Immature natural killer cell (primary cell): ENCODE results near the gene BAD. TPM values are rescaled to one million over a fixed set of nuclear protein-coding genes. Genes with fewer than 3 reads are reported as not detected.
A peak's percentile ranks its signal among the peaks of the same experiment; 100 is the strongest.
"Not testable (repeated sequence)": the region's sequence is repeated elsewhere in the genome, so short reads cannot be mapped to it uniquely, and the experiment has no call there.

ENCODE experiments used
- DNase-seq, 3 donors: peaks; one replicate each; pipeline ENCODE4 v3.0.0; 2022; ENCODE audit warnings: mixed read lengths in 1 of 3
- H3K27ac Mint-ChIP-seq, 6 donors: one replicate each; pipeline ENCODE4 v1.8.0; 2020; ENCODE audit warnings: mixed read lengths in 6 of 6, mild to moderate bottlenecking in 5 of 6, inconsistent platforms in 4 of 6, moderate library complexity in 3 of 6
- H3K27me3 Mint-ChIP-seq, 3 donors: one replicate each; pipeline ENCODE4 v1.8.0; 2020 to 2021; ENCODE audit warnings: low read depth in 3 of 3, mild to moderate bottlenecking in 3 of 3, mixed read lengths in 3 of 3, moderate library complexity in 3 of 3, inconsistent platforms in 1 of 3
- H3K36me3 Mint-ChIP-seq, 3 donors: one replicate each; pipeline ENCODE4 v1.8.0; 2020; ENCODE audit warnings: mixed read lengths in 3 of 3, inconsistent platforms in 2 of 3, mild to moderate bottlenecking in 2 of 3
- H3K4me1 Mint-ChIP-seq, 2 donors: one replicate each; pipeline ENCODE4 v1.8.0; 2020; ENCODE audit warnings: inconsistent platforms in 2 of 2, mild to moderate bottlenecking in 2 of 2, mixed read lengths in 2 of 2, moderate library complexity in 1 of 2
- H3K4me3 Mint-ChIP-seq, 5 donors: one replicate each; pipeline ENCODE4 v1.8.0; 2020; ENCODE audit warnings: mild to moderate bottlenecking in 5 of 5, mixed read lengths in 5 of 5, inconsistent platforms in 3 of 5, moderate library complexity in 3 of 5
- H3K9me3 Mint-ChIP-seq, 6 donors: one replicate each; pipeline ENCODE4 v1.8.0; 2020; ENCODE audit warnings: mild to moderate bottlenecking in 6 of 6, mixed read lengths in 6 of 6, inconsistent platforms in 4 of 6, moderate library complexity in 3 of 6
- polyA plus RNA-seq, 3 donors: library from polyadenylated mRNA; unstranded; fragments of 300-500 nt; fragmentation: Illumina TruSeq; gene quantifications; one replicate each; pipeline ENCODE4 v1.2.3, GENCODE V29; 2021

Gene BAD
- polyA plus RNA-seq, 3 donors from 2014 or later = 67.7 to 87.5 (median 77.3) TPM

GRCh38 chr11:64318766-64319761, 34.6 kb upstream of the BAD start:
- H3K36me3 Mint-ChIP-seq = peaks cover 0 to 12% (median 3%) of the 10 kb centered on the region in 3 donors
- peaks cover 41 to 47% of the 10 kb centered on the region in 2 donors for H3K4me1 Mint-ChIP-seq
- H3K27me3 Mint-ChIP-seq = peaks cover 9 to 19% (median 14%) of the 10 kb centered on the region in 3 donors
- no peaks in the 10 kb centered on the region for H3K9me3 Mint-ChIP-seq
- H3K27ac Mint-ChIP-seq = peak overlapping the region; percentile 98 to 100 (median 100)
- H3K4me3 Mint-ChIP-seq = peak overlapping the region; percentile 86 to 99 (median 93)
- no peak for DNase-seq

DNA sequence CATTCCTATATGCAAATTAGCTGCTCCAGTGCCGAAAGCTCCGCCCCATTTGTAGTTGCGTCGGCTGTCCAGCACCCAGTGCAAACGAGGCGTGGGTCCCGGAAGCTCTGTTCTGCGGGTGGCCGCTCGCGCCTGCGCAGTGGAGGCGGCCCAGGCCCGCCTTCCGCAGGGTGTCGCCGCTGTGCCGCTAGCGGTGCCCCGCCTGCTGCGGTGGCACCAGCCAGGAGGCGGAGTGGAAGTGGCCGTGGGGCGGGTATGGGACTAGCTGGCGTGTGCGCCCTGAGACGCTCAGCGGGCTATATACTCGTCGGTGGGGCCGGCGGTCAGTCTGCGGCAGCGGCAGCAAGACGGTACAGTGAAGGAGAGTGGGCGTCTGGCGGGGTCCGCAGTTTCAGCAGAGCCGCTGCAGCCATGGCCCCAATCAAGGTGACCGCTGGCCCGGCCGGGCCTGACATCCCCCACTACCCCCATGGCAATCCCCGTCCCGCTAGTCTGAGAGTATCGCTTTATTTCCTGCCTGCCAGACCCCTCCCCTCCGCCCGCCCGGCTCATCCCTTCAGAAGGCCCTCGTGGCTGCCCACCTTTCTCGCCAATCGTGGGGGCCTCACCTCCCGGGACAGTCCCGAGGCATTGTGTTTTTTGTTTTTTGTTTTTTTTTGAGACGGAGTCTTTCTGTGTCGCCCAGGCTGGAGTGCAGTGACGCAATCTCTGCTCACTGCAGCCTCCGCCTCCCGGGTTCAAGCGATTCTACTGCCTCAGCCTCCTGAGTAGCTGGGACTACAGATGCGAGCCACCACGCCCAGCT, 33.7 kb upstream of the BAD start, which contains the start of gene PRDX5:
Gene PRDX5, plus strand, starts transcription at position 161 of the 805 bp plus-strand sequence. Its CDS starts 95 bp downstream, at position 256.
- H3K36me3 Mint-ChIP-seq = peaks cover 0 to 15% (median 3%) of the 10 kb centered on the region in 3 donors
- H3K4me3 Mint-ChIP-seq = peak within 1 kb of the TSS; percentile 86 to 99 (median 93)
- H3K4me1 Mint-ChIP-seq = peaks cover 41 to 49% of the 10 kb centered on the region in 2 donors
- DNase-seq = peak; percentile 98 to 99 (median 98)
- peaks cover 9 to 19% (median 14%) of the 10 kb centered on the region in 3 donors for H3K27me3 Mint-ChIP-seq
- H3K27ac Mint-ChIP-seq = peak within 1 kb of the TSS; percentile 98 to 100 (median 100)
- H3K9me3 Mint-ChIP-seq = no peaks in the 10 kb centered on the region

DNA sequence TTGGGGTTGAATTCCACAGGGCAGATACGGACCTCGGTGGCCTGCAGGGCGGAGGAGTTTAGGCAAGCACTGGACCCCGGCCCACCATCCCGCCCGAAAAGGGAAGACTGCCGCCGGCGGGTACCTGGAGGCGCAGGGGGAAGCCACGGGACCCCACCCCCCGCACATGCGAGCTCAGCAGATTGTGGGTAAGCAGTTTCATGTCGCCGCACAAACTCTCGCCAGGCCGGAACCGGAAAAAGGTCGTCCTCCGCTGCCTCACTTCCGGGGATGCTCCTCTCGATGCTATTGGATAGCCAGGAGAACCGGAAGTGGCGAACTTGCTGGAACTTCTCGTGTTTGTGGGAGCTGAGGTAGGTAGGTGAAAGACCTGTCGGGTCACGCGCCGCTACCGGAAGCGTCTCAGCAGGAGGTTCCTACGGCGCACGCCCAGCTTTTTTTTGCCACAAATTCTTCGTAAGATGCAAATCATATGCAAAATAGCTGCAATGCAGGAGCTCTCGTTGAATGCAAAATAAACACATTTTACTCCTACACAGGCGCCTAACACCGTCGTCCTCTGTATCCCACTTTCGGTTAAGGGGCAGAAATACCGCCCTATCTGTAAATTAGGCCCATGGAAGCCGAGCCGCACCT, 33.0 kb upstream of the BAD start, which contains the start of gene TRMT112:
Gene TRMT112, minus strand, starts transcription at position 235 of the 636 bp plus-strand sequence. Its CDS starts 33 bp downstream, at position 202.
- peak within 1 kb of the TSS; percentile 98 to 100 (median 100) for H3K27ac Mint-ChIP-seq
- peaks cover 9 to 19% (median 14%) of the 10 kb centered on the region in 3 donors for H3K27me3 Mint-ChIP-seq
- no peaks in the 10 kb centered on the region for H3K9me3 Mint-ChIP-seq
- peak; percentile 98 to 99 (median 98) for DNase-seq
- H3K4me1 Mint-ChIP-seq = peaks cover 45 to 56% of the 10 kb centered on the region in 2 donors
- H3K4me3 Mint-ChIP-seq = peak within 1 kb of the TSS; percentile 86 to 99 (median 93)
- peaks cover 0 to 22% (median 3%) of the 10 kb centered on the region in 3 donors for H3K36me3 Mint-ChIP-seq

DNA sequence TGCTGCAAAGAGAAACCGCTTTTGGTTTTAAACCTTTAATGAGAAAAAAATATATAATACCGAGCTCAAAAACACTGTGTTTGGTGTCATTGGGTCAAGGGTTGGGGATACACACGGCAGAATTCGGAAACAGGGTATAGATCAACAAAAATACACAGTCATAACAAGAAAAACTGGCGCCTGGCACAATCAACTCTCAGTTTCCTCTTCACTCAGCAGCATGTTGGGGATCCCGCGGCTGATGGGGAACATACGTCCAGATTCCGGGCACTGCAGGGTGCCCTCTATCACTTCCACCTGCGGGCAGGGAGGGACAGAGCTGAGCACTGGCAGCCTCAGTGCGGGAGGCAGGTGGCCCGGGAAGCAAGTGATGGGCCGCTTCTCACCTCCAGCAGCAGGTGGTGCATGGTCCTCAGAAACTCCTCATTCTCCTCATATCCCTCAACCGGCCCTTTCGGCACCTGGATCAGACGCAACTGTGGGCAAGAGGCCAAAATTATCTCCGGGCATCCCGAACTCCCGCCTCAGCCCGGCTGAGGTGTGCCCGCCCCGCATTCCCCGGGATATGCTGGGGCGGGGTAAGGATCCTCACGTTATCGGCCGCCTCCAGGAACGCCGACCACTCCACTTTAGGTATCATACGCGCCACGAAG, 32.3 kb upstream of the BAD start:
- peak overlapping the region; percentile 98 to 100 (median 100) for H3K27ac Mint-ChIP-seq
- H3K4me3 Mint-ChIP-seq = peak overlapping the region; percentile 86 to 99 (median 93)
- H3K27me3 Mint-ChIP-seq = peaks cover 9 to 19% (median 14%) of the 10 kb centered on the region in 3 donors
- peaks cover 0 to 22% (median 3%) of the 10 kb centered on the region in 3 donors for H3K36me3 Mint-ChIP-seq
- no peak for DNase-seq
- peaks cover 46 to 57% of the 10 kb centered on the region in 2 donors for H3K4me1 Mint-ChIP-seq
- H3K9me3 Mint-ChIP-seq = no peaks in the 10 kb centered on the region

- peak overlapping the region; percentile 86 to 99 (median 93) for H3K4me3 Mint-ChIP-seq
- H3K27me3 Mint-ChIP-seq = peaks cover 9 to 19% (median 14%) of the 10 kb centered on the region in 3 donors
- peaks cover 0 to 15% (median 0%) of the 10 kb centered on the region in 3 donors for H3K36me3 Mint-ChIP-seq
- H3K27ac Mint-ChIP-seq = peak overlapping the region; percentile 98 to 100 (median 100)
- H3K9me3 Mint-ChIP-seq, DNase-seq: not testable (repeated sequence)
- H3K4me1 Mint-ChIP-seq = peaks cover 45 to 51% of the 10 kb centered on the region in 2 donors
Observed at GRCh38 chr11:64315667-64316526, 31.4 kb upstream of the BAD start.

DNA sequence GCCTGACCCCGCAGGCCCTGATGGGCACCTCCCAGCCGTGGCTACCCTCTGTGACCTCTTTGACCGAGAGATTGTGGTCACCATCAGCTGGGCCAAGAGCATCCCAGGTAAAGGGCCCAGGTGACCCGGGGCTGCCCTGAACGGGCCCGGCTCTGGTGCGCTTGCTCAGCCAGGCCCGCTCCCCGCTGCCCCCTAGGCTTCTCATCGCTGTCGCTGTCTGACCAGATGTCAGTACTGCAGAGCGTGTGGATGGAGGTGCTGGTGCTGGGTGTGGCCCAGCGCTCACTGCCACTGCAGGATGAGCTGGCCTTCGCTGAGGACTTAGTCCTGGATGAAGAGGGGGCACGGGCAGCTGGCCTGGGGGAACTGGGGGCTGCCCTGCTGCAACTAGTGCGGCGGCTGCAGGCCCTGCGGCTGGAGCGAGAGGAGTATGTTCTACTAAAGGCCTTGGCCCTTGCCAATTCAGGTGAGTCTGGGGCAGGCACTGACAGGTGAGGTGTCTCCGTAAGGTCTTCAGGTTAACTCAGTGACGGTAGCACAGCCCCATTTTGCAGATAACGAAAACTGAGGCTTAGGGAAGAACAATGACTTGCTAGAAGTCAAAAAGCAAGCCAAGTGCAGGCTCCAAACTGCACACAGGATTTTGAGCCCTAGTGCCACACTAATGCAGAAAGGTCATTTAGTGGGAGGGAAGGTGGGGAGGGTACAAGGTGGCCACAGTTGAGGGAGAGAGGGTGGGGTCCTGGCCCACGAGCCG, 30.5 kb upstream of the BAD start:
- H3K4me1 Mint-ChIP-seq = peaks cover 39 to 47% of the 10 kb centered on the region in 2 donors
- H3K27ac Mint-ChIP-seq = peak overlapping the region in 4 of 6 donors; percentile 53 to 81 (median 72)
- H3K9me3 Mint-ChIP-seq = no peaks in the 10 kb centered on the region
- DNase-seq = no peak
- H3K27me3 Mint-ChIP-seq = peaks cover 9 to 19% (median 14%) of the 10 kb centered on the region in 3 donors
- H3K4me3 Mint-ChIP-seq = no peak overlapping the region
- H3K36me3 Mint-ChIP-seq = peaks cover 0 to 14% (median 0%) of the 10 kb centered on the region in 3 donors

- H3K27ac Mint-ChIP-seq = peak overlapping the region in 4 of 6 donors; percentile 57 to 86 (median 64)
- peaks cover 9 to 19% (median 14%) of the 10 kb centered on the region in 3 donors for H3K27me3 Mint-ChIP-seq
- no peak for DNase-seq
- peaks cover 36 to 44% of the 10 kb centered on the region in 2 donors for H3K4me1 Mint-ChIP-seq
- H3K4me3 Mint-ChIP-seq = peak overlapping the region in 1 of 5 donors; percentile 12
- no peaks in the 10 kb centered on the region for H3K9me3 Mint-ChIP-seq
- H3K36me3 Mint-ChIP-seq = peaks cover 0 to 14% (median 0%) of the 10 kb centered on the region in 3 donors
Observed at GRCh38 chr11:64314146-64314804, 29.8 kb upstream of the BAD start.

DNA sequence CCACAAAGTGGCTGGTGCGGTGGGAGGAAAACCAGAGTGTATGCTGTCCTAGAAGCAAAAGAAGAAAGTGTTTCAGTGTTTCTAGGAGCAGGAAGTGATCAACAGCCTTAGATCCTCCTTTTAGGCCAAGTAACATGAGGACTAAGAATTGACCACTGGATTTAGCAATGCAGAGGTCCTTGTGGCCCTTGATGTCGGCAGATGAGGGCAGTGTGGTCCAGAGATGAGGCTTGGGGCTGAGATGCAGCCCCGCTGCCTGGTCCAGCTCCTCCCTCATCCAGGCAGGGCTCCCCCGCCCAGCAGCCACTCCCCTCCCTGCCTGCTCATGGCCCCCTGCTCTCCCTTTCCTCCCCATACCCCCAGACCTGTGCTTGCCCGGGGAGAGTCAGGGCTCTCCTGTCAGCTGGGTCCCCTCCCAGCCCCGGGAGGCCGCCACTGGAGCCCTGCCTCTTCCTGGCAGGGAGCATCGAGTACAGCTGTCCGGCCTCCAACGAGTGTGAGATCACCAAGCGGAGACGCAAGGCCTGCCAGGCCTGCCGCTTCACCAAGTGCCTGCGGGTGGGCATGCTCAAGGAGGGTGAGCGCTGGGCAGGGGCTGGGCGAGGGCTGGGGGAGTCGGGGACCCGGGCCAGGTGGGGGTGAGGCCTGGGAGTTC, 29.2 kb upstream of the BAD start:
- no peak for DNase-seq
- Mint-ChIP-seq H3K4me3 (no peak overlapping the region), H3K27ac (peak overlapping the region; percentile 19 to 86 (median 46)), H3K4me1 (peaks cover 31 to 37% of the 10 kb centered on the region in 2 donors), H3K9me3 (no peaks in the 10 kb centered on the region), H3K27me3 (peaks cover 9 to 17% (median 14%) of the 10 kb centered on the region in 3 donors), H3K36me3 (peaks cover 0 to 14% (median 0%) of the 10 kb centered on the region in 3 donors)

DNA sequence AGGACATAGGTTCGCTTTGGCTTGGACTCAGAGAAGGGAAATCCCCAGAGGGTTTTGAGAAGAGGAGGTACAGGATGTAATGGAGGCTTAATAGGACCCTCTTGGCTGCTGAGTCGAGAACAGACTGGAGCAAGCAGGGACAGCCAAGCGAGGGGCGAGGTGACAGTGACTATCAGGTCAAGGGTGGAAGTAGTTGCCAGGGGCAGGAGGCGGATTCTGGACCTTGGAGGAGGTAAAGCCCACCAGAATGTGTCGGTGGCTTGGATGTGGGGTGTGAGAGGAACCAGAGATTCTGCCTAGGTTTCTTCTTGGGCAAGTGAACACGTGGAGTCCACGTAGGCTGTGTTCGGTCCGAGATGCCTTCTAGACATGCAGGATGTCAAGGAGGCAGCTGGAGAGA, 28.5 kb upstream of the BAD start:
- Mint-ChIP-seq H3K27ac (peak overlapping the region; percentile 19 to 86 (median 67)), H3K4me1 (peaks cover 25 to 33% of the 10 kb centered on the region in 2 donors), H3K36me3 (peaks cover 0 to 14% (median 0%) of the 10 kb centered on the region in 3 donors), H3K27me3 (peaks cover 7 to 11% (median 8%) of the 10 kb centered on the region in 3 donors), H3K4me3 (no peak overlapping the region), H3K9me3 (no peaks in the 10 kb centered on the region)
- no peak for DNase-seq

DNA sequence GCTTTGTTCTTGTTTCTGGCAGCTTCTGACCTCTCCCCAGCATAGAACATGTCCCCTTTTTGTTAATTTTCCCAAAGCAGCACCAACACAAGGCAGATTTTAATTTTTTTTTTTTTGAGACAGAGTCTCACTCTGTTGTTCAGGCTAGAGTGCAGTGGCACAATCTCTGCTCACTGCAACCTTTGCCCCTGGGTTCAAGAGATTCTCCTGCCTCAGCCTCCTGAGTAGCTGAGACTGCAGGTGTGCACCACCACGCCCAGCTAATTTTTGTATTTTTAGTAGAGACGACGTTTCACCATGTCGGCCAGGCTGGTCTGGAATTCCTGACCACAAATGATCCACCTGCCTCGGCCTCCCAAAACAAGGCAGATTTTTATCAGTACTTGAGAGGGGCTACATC, 23.3 kb upstream of the BAD start:
- peak overlapping the region; percentile 6 to 69 (median 54) for H3K27ac Mint-ChIP-seq
- not testable (repeated sequence) for H3K36me3 Mint-ChIP-seq, H3K9me3 Mint-ChIP-seq, DNase-seq, H3K27me3 Mint-ChIP-seq
- H3K4me3 Mint-ChIP-seq = peak overlapping the region; percentile 24 to 59 (median 50)
- H3K4me1 Mint-ChIP-seq = peaks cover 34 to 37% of the 10 kb centered on the region in 2 donors
